ENCODE measurements around the gene CIAO3. TPM values are rescaled to one million over a fixed set of nuclear protein-coding genes. Genes with fewer than 3 reads are reported as not detected.

CIAO3 gene
- polyA plus RNA-seq, 1 donor: 18.0 TPM

GRCh38 chr16:711548-712320, 29.1 kb downstream of the CIAO3 start:
- DNase-seq (ENCODE audit: low read depth): no peak

GRCh38 chr16:711084-711483, 29.7 kb downstream of the CIAO3 start:
- no peak for DNase-seq (ENCODE audit: low read depth)

GRCh38 chr16:710500-711075, 30.2 kb downstream of the CIAO3 start:
- DNase-seq (ENCODE audit: low read depth): no peak

GRCh38 chr16:709566-710499, 31.0 kb downstream of the CIAO3 start:
- no peak for DNase-seq (ENCODE audit: low read depth)

- DNase-seq (ENCODE audit: low read depth): no peak
Observed at GRCh38 chr16:708959-709358, 31.8 kb downstream of the CIAO3 start.

- no peak for DNase-seq (ENCODE audit: low read depth)
Observed at GRCh38 chr16:708019-708418, 32.8 kb downstream of the CIAO3 start.

GRCh38 chr16:707062-707538, 33.7 kb downstream of the CIAO3 start:
- no peak for DNase-seq (ENCODE audit: low read depth)

GRCh38 chr16:706189-707061, 34.4 kb downstream of the CIAO3 start:
- DNase-seq (ENCODE audit: low read depth): no peak

GRCh38 chr16:705431-706188, 35.2 kb downstream of the CIAO3 start, which contains the start of gene FBXL16:
Gene FBXL16, minus strand, starts transcription at chr16:705801. Its CDS starts 8,396 bp downstream, at chr16:697405.
- DNase-seq (ENCODE audit: low read depth): no peak

GRCh38 chr16:704552-705380, 36.0 kb downstream of the CIAO3 start:
- DNase-seq (ENCODE audit: low read depth): no peak

- DNase-seq (ENCODE audit: low read depth): no peak
Observed at GRCh38 chr16:704047-704446, 36.8 kb downstream of the CIAO3 start.

- no peak for DNase-seq (ENCODE audit: low read depth)
Observed at GRCh38 chr16:703406-703805, 37.4 kb downstream of the CIAO3 start.

GRCh38 chr16:702341-702740, 38.5 kb downstream of the CIAO3 start:
- DNase-seq (ENCODE audit: low read depth): no peak

- DNase-seq (ENCODE audit: low read depth): no peak
Observed at GRCh38 chr16:700684-701584, 39.9 kb downstream of the CIAO3 start.

GRCh38 chr16:698911-699671, 41.7 kb downstream of the CIAO3 start:
- DNase-seq (ENCODE audit: low read depth): no peak

GRCh38 chr16:695355-696089, 45.3 kb downstream of the CIAO3 start:
- no peak for DNase-seq (ENCODE audit: low read depth)

GRCh38 chr16:694863-695354, 45.9 kb downstream of the CIAO3 start:
- no peak for DNase-seq (ENCODE audit: low read depth)

All from forelimb muscle (tissue), 1 donor.